GM15510 (cell line): ENCODE data around the gene AKR1E2.

Source experiments
- POLR2A ChIP-seq: IDR thresholded peaks from 3 replicates; pipeline ENCODE4 v1.6.1; 2011; ENCODE audit warnings: borderline replicate concordance; ENCODE audit not compliant: insufficient read length; ENCODE audit errors: extremely low read depth

AKR1E2 gene

GRCh38 chr10:4828005-4828404 lies 2.0 kb downstream of the AKR1E2 start:
- no peak for TF ChIP-seq POLR2A

- no peak for TF ChIP-seq POLR2A
Observed at GRCh38 chr10:4830551-4830950, 4.5 kb downstream of the AKR1E2 start.

- no peak for TF ChIP-seq POLR2A
Observed at GRCh38 chr10:4831091-4831490, 5.1 kb downstream of the AKR1E2 start.

- no peak for TF ChIP-seq POLR2A
Observed at GRCh38 chr10:4833286-4833685, 7.3 kb downstream of the AKR1E2 start.

- TF ChIP-seq POLR2A: no peak
Observed at GRCh38 chr10:4834898-4835405, 8.9 kb downstream of the AKR1E2 start.

- no peak for TF ChIP-seq POLR2A
Observed at GRCh38 chr10:4835494-4835918, 9.5 kb downstream of the AKR1E2 start.

- no peak for TF ChIP-seq POLR2A
Observed at GRCh38 chr10:4836416-4836969, 10.5 kb downstream of the AKR1E2 start.

GRCh38 chr10:4837551-4837950 lies 11.5 kb downstream of the AKR1E2 start:
- no peak for TF ChIP-seq POLR2A

- no peak for TF ChIP-seq POLR2A
Observed at GRCh38 chr10:4838743-4839142, 12.7 kb downstream of the AKR1E2 start.

GRCh38 chr10:4839353-4839752 lies 13.3 kb downstream of the AKR1E2 start:
- TF ChIP-seq POLR2A: no peak

- TF ChIP-seq POLR2A: no peak
Observed at GRCh38 chr10:4840151-4840550, 14.1 kb downstream of the AKR1E2 start.

GRCh38 chr10:4843525-4844180 lies 17.6 kb downstream of the AKR1E2 start:
- no peak for TF ChIP-seq POLR2A

- no peak for TF ChIP-seq POLR2A
Observed at GRCh38 chr10:4844864-4845263, 18.9 kb downstream of the AKR1E2 start.

- no peak for TF ChIP-seq POLR2A
Observed at GRCh38 chr10:4845766-4846165, 19.8 kb downstream of the AKR1E2 start.

GRCh38 chr10:4846775-4847174 lies 20.8 kb downstream of the AKR1E2 start:
- no peak for TF ChIP-seq POLR2A
